GM21367 (cell line): ENCODE data around the gene CALD1.

Source experiments
- ATAC-seq: cut with Tn5 transposase; IDR thresholded peaks from one replicate; pipeline ENCODE4 v1.9.1; 2021; ENCODE audit not compliant: unreplicated experiment

The CALD1 gene

GRCh38 chr7:134916171-134916883 is 136.9 kb downstream of the CALD1 start:
- no peak for ATAC-seq

DNA sequence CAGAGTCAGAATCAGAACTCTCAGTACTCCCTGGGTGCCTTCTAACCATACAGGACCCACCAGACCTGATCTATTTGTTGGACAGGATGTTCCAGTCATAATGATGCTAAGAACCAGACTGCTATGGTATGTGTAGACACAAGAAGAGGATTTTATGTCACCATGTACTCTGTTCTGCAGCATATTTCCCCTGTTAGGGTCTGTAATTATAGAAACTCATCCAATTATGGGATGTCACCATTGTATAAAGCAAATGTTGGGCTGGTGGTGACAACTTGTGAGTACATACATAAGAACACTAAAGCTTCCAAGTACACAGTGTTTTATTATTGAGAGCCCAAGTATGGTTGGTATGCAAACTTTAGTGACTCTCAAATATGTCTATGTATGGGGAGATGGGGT is 139.8 kb downstream of the CALD1 start:
- no peak for ATAC-seq

DNA sequence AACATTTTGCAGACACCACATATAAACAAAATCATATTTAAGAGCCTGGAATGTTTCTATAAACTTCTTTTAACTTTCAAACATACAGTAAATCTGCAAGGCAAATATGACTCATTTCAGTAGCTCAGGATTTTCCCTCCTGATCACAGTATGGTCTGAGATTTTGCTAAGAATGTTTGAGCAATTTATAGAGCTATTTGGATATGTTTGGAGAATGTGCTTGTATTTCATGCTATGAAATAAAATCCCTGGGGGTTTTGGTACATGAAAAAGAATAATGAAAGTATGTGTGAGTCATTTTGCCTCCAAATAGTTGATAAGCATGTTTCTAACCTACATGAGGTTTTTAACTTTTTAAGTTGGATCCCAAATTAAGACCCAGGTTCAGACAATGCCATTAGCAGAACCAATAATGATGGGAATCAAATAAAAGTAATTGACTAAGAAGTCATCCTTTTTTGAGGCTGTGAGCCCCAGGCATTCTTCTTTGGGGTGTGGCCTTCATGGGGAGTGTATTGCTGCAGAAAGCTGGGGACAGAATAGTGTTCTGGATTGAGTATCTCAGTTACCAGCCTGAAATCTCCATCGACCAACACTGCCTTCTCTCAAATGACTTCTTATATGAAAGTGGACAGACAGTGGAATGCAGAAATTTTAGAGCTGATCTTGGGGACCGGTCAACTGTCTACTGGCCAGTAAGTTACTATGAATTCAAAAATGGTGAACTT is 140.8 kb downstream of the CALD1 start:
- ATAC-seq: no peak

- no peak for ATAC-seq
These were observed 143.6 kb downstream of the CALD1 start for GRCh38 chr7:134922720-134923704.

- no peak for ATAC-seq
These were observed 146.3 kb downstream of the CALD1 start for GRCh38 chr7:134925766-134926165.

DNA sequence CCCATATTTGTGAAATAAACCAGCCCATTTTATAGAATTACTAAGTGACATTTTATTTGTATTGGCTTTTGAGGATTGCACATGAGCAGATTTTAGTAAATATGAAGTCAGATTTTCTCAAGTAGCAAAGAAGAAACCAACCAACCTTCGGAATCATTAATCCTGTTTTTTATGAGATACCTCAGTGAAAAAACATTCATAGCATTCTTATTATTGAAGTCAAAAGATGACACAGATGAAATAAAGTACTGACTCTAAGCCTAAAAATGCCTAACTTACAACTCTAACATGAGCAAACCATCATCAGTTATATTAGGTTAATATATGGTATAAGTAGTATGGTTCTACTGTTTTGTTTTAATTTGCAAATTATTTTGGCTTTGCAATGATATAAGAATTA is 147.0 kb downstream of the CALD1 start:
- no peak for ATAC-seq

DNA sequence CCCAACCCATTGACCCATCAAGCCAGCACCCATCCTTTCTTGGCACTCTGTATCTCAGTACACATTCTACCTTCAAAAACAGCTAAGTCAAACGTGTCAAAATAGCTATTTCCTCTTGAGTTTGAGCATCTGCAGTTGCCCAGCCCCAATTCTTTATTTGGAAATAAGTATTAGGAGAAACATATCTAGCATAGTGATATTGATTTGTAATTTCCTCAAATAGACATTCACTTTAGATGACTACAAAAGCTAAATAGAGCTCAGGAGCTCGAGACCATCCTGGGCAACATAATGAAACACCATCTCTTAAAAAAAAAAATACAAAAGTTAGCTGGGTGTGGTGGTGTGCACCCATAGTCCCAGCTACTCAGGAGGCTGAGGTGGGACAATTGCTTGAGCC is 147.6 kb downstream of the CALD1 start:
- no peak for ATAC-seq

- ATAC-seq: no peak
These were observed 148.3 kb downstream of the CALD1 start for GRCh38 chr7:134927723-134928122.

GRCh38 chr7:134928554-134928953 is 149.1 kb downstream of the CALD1 start:
- ATAC-seq: no peak

DNA sequence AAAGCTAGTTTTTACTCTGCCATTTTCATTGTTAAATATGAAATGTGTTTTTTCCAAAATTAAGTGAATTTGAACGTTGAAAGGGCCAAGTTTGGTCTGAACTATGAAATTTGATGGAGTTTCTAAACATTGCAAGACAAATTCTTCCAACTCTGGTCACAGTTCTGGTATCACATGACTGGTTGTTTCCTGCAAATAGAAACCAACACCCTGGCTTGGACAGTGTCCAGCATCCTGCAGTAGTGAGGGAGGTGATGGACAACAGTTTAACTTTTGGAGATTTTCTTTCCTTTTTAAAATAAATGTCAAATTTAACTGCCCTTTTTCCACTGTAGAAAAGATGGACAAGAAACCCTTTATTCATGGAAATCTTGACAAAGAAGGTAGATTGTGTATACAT is 152.1 kb downstream of the CALD1 start:
- no peak for ATAC-seq

GRCh38 chr7:134932707-134933370 is 153.4 kb downstream of the CALD1 start:
- ATAC-seq: peak; percentile 55

DNA sequence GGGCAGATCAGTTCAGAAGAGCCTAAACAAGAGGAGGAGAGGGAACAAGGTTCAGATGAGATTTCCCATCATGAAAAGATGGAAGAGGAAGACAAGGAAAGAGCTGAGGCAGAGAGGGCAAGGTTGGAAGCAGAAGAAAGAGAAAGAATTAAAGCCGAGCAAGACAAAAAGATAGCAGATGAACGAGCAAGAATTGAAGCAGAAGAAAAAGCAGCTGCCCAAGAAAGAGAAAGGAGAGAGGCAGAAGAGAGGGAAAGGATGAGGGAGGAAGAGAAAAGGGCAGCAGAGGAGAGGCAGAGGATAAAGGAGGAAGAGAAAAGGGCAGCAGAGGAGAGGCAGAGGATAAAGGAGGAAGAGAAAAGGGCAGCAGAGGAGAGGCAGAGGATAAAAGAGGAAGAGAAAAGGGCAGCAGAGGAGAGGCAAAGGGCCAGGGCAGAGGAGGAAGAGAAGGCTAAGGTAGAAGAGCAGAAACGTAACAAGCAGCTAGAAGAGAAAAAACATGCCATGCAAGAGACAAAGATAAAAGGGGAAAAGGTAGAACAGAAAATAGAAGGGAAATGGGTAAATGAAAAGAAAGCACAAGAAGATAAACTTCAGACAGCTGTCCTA is 154.1 kb downstream of the CALD1 start:
- ATAC-seq: no peak

GRCh38 chr7:134935701-134936100 is 156.3 kb downstream of the CALD1 start:
- ATAC-seq: no peak

GRCh38 chr7:134936893-134937510 is 157.6 kb downstream of the CALD1 start:
- ATAC-seq: no peak

DNA sequence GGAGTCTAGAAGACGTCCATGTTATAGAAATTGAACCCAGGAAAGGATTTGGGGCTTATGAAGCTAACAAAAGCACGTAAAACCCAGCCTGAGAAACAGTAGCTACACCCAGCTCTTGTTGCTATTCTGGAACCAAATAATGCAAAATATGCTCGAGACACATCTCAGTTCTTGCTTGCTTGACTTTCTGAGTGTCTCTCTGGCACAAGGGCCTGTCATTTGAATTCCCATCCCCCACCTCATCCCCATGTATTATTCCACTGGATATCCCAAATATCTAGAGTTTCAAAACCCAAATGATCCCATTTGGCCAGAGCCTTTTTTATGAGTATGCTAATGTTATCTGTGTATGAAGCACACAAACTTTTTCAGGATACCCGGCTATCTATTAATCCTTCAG is 158.7 kb downstream of the CALD1 start:
- ATAC-seq: no peak

GRCh38 chr7:134939136-134939535 is 159.7 kb downstream of the CALD1 start:
- no peak for ATAC-seq

GRCh38 chr7:134940729-134941128 is 161.3 kb downstream of the CALD1 start:
- ATAC-seq: no peak

DNA sequence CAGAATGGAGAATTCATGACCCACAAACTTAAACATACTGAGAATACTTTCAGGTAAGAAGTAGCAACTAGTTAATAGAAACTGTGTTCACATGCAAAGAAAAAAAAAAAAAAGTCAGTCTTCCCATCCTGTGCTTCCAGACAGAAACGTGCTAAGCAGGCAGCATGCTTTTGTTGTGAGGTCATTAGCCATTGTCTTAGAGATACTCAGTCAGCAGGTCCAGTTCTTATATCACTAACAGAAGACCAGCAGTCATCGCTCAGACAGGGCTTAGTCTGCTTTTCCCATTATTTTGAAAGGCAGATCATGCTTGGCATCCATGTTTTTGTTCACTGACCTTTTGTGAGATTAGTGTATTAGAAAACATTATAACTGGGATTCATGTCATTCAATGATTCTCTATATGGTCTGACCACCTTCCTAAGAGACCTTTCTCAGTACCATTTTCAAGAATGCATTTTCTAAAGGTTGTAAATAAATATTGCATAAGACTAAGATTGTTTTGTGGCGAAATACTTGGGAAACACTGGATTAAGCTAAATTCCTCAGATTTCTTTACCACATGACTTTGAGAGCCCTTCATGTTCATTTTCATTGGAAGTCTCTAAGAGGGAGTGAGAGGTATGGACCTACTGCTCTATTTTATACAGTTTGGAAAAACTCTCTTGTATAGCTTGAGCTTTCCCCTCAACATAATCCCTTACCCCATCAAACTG is 161.9 kb downstream of the CALD1 start:
- ATAC-seq: no peak

GRCh38 chr7:134941952-134942351 is 162.5 kb downstream of the CALD1 start:
- no peak for ATAC-seq
